Endothelial cell (in vitro differentiated cells): ENCODE measurements around the gene METTL21A. TPM values are rescaled to one million over a fixed set of nuclear protein-coding genes. Genes with fewer than 3 reads are reported as not detected.

Experiments
- DNase-seq: peaks from one replicate; pipeline ENCODE4 v3.0.0; 2021; ENCODE audit warnings: low spot score
- H3K27ac Mint-ChIP-seq: one replicate; pipeline ENCODE4 v1.8.0; 2021; ENCODE audit warnings: mixed read lengths, inconsistent platforms; ENCODE audit not compliant: unreplicated experiment
- H3K27me3 Mint-ChIP-seq: one replicate; pipeline ENCODE4 v1.8.0; 2021; ENCODE audit warnings: mild to moderate bottlenecking, moderate library complexity, mixed read lengths, inconsistent platforms; ENCODE audit not compliant: unreplicated experiment
- H3K36me3 Mint-ChIP-seq: one replicate; pipeline ENCODE4 v1.8.0; 2021; ENCODE audit warnings: mild to moderate bottlenecking, low read depth, mixed read lengths, inconsistent platforms; ENCODE audit not compliant: unreplicated experiment
- H3K4me1 Mint-ChIP-seq: one replicate; pipeline ENCODE4 v1.8.0; 2021; ENCODE audit warnings: mild to moderate bottlenecking, mixed read lengths, inconsistent platforms; ENCODE audit not compliant: unreplicated experiment
- H3K4me3 Mint-ChIP-seq: one replicate; pipeline ENCODE4 v1.8.0; 2021; ENCODE audit warnings: mild to moderate bottlenecking, mixed read lengths, inconsistent platforms; ENCODE audit not compliant: unreplicated experiment
- H3K9me3 Mint-ChIP-seq: one replicate; pipeline ENCODE4 v1.8.0; 2021; ENCODE audit warnings: mixed read lengths, inconsistent platforms; ENCODE audit not compliant: unreplicated experiment
- CTCF ChIP-seq: fragments of 200-600 bp; sonication (generic); IDR thresholded peaks from one replicate; pipeline ENCODE4 v1.5.0; 2021; ENCODE audit warnings: antibody characterized with exemption; ENCODE audit not compliant: unreplicated experiment
- total RNA-seq: library from RNA; stranded (reverse); fragmentation: NEBNext Ultra II Directional; extraction: Animal tissue kit (Norgen Biotek cat#: 25700); gene quantifications from one replicate; pipeline ENCODE4 v1.2.1, GENCODE V29; 2021; ENCODE audit not compliant: unreplicated experiment

Gene METTL21A
- total RNA-seq, 1 donor from 2014 or later, result 14.9 TPM

- DNase-seq, result no peak
- Mint-ChIP-seq H3K36me3 (no peaks in the 10 kb centered on the region), H3K27me3 (no peaks in the 10 kb centered on the region), H3K4me1 (no peaks in the 10 kb centered on the region), H3K27ac (no peak overlapping the region), H3K4me3 (no peak overlapping the region), H3K9me3 (no peaks in the 10 kb centered on the region)
- no peak for TF ChIP-seq CTCF
Observed at GRCh38 chr2:207635468-207636200, 10.4 kb upstream of the METTL21A start.

- Mint-ChIP-seq H3K9me3 (no peaks in the 10 kb centered on the region), H3K36me3 (no peaks in the 10 kb centered on the region), H3K27ac (no peak overlapping the region), H3K4me3 (no peak overlapping the region), H3K4me1 (no peaks in the 10 kb centered on the region), H3K27me3 (no peaks in the 10 kb centered on the region)
- TF ChIP-seq CTCF, result no peak
- no peak for DNase-seq
Observed at GRCh38 chr2:207633686-207634085, 8.5 kb upstream of the METTL21A start.

GRCh38 chr2:207632575-207633493 lies 7.6 kb upstream of the METTL21A start:
- Mint-ChIP-seq H3K4me3 (no peak overlapping the region), H3K9me3 (no peaks in the 10 kb centered on the region), H3K36me3 (no peaks in the 10 kb centered on the region), H3K27ac (no peak overlapping the region), H3K4me1 (no peaks in the 10 kb centered on the region), H3K27me3 (no peaks in the 10 kb centered on the region)
- DNase-seq, result no peak
- no peak for TF ChIP-seq CTCF

- no peaks in the 10 kb centered on the region for H3K9me3 Mint-ChIP-seq
- TF ChIP-seq CTCF, result no peak
- H3K27ac Mint-ChIP-seq, result no peak overlapping the region
- H3K27me3 Mint-ChIP-seq, result peaks cover 3% of the 10 kb centered on the region
- no peak overlapping the region for H3K4me3 Mint-ChIP-seq
- DNase-seq, result no peak
- peaks cover 2% of the 10 kb centered on the region for H3K4me1 Mint-ChIP-seq
- peaks cover 3% of the 10 kb centered on the region for H3K36me3 Mint-ChIP-seq
Observed at GRCh38 chr2:207630491-207630890, 5.3 kb upstream of the METTL21A start.

- DNase-seq, result no peak
- H3K27ac Mint-ChIP-seq, result no peak overlapping the region
- no peak overlapping the region for H3K4me3 Mint-ChIP-seq
- peaks cover 3% of the 10 kb centered on the region for H3K27me3 Mint-ChIP-seq
- TF ChIP-seq CTCF, result no peak
- H3K4me1 Mint-ChIP-seq, result peaks cover 2% of the 10 kb centered on the region
- H3K36me3 Mint-ChIP-seq, result peaks cover 3% of the 10 kb centered on the region
- no peaks in the 10 kb centered on the region for H3K9me3 Mint-ChIP-seq
Observed at GRCh38 chr2:207629553-207629952, 4.4 kb upstream of the METTL21A start.
